Left lung (tissue), 10 donors: ENCODE data around the gene TEAD1. TPM values are rescaled to one million over a fixed set of nuclear protein-coding genes. Genes with fewer than 3 reads are reported as not detected.

Experiments
- ATAC-seq: fragments of 200-7000 bp; cut with Tn5 transposase; one replicate; pipeline ENCODE4 v1.9.1; 2020; ENCODE audit warnings: moderate library complexity
- DNase-seq, 4 donors: peaks; one replicate each; pipeline ENCODE4 v3.0.0-alpha.2; 2013 to 2020
- H3K27ac ChIP-seq, 2 donors: fragments of 200-600 bp; sonication (generic) in 1 of 2; one replicate each; pipeline versions ENCODE4 v1.5.0 to v1.8.0; 2020 to 2021
- H3K27me3 ChIP-seq, 2 donors: fragments of 200-600 bp; sonication (generic) in 1 of 2; one replicate each; pipeline versions ENCODE4 v1.5.0 to v1.8.0; 2020 to 2021
- H3K36me3 ChIP-seq, 2 donors: fragments of 200-600 bp; sonication (generic) in 1 of 2; one replicate each; pipeline versions ENCODE4 v1.5.0 to v1.8.0; 2020 to 2021
- H3K4me1 ChIP-seq, 2 donors: fragments of 200-600 bp; one replicate each; pipeline ENCODE4 v1.8.0; 2021
- H3K4me3 ChIP-seq, 2 donors: fragments of 200-600 bp; sonication (generic) in 1 of 2; one replicate each; pipeline versions ENCODE4 v1.5.0 to v1.8.0; 2020 to 2021; ENCODE audit warnings: mild to moderate bottlenecking in 1 of 2
- H3K9me3 ChIP-seq, 2 donors: fragments of 200-600 bp; sonication (generic) in 1 of 2; one replicate each; pipeline versions ENCODE4 v1.5.0 to v1.8.0; 2020 to 2021
- CTCF ChIP-seq, 2 donors: fragments of 200-600 bp; sonication (generic) in 1 of 2; IDR thresholded peaks; one replicate each; pipeline versions ENCODE4 v1.5.0 to v1.8.0; 2021; ENCODE audit warnings: antibody characterized with exemption in 2 of 2
- intact Hi-C, 2 donors: fragments of 100-400 bp; cut with DNase I; formaldehyde crosslinking; loops; one replicate each; pipeline versions ENCODE4 v1.11.2 to v1.14.2; 2022
- polyA plus RNA-seq, 6 donors: library from polyadenylated mRNA; unstranded; fragments of 120-200 nt; gene quantifications; one replicate each; pipeline ENCODE4 v1.2.1, GENCODE V29; 2013; ENCODE audit not compliant: insufficient read length in 6 of 6
- total RNA-seq, 2 donors: library from RNA; stranded (reverse); fragmentation: NEBNext Ultra II Directional; extraction: Animal tissue kit (Norgen Biotek cat#: 25700); gene quantifications; one replicate each; pipeline ENCODE4 v1.2.1, GENCODE V29; 2021
- donor health status: DM: no; HTN: yes; CAD: no.
- donor health status: DM: no; HTN: no; CAD: no.

The TEAD1 gene
- total and polyA plus RNA-seq, 8 donors: 58.1 to 106 (median 86.9) TPM

GRCh38 chr11:12724301-12725054 is 50.3 kb downstream of the TEAD1 start:
- Histone ChIP-seq H3K9me3 (no peaks in the 10 kb centered on the region), H3K4me1 (peaks cover 17 to 18% of the 10 kb centered on the region in 2 donors)

GRCh38 chr11:12725055-12725862 is 51.0 kb downstream of the TEAD1 start:
- no peak for ATAC-seq
- intact Hi-C loops: no loop called here

More at GRCh38 chr11:12724301-12725054, 50.3 kb downstream of the TEAD1 start:
- no peaks in the 10 kb centered on the region for H3K27me3 ChIP-seq
- H3K27ac ChIP-seq: peak overlapping the region; percentile 3 to 72
- intact Hi-C loops: no loop called here
- peak; percentile 47 for ATAC-seq
- no peak for TF ChIP-seq CTCF (IDR thresholded peaks at IDR 0.05)
- no peak overlapping the region for H3K4me3 ChIP-seq
- peak in 3 of 4 donors; percentile 64 to 89 (median 68) for DNase-seq
- H3K36me3 ChIP-seq: no peaks in the 10 kb centered on the region

DNA sequence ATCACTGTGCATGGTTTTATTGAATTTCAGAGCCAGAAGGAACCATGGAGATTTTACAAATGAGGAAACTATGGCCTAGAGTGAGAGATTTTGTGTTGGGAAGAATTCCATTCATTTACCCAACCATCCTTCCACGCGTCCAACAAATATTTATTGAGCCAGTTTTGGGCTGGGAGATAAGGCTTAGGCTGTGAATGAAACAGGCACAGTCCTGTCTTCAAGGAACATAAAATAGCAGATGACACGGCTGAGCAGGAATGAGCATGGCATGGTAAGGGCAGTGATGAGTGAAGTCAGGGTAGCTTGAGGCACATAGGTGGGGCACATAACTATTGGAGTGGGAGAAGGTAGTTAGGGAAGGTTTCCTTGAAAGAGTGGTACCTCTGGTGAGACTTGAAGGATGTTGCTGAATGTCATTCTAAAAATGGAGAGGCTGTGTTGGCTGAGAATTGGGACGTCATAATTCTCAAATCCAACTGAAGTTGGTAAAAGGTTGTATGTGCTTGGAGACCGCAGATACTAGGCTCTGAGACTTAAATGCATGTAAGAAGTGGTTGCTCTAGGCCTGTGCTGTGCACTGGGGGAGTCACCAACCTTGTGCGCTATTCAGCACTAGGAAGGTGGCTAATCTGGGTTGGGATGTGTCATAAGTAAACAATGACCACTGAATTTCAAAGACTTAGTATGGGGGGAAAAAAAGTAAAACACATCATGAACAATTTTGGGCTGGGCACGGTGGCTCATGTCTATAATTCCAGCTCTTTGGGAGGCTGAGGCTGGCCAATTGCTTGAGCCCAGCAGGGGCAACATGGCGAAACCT is 51.9 kb downstream of the TEAD1 start:
- H3K9me3 ChIP-seq: no peaks in the 10 kb centered on the region
- H3K36me3 ChIP-seq: no peaks in the 10 kb centered on the region
- no peaks in the 10 kb centered on the region for H3K27me3 ChIP-seq
- no peak overlapping the region for H3K4me3 ChIP-seq
- H3K4me1 ChIP-seq: peaks cover 17 to 18% of the 10 kb centered on the region in 2 donors
- intact Hi-C loops: no loop called here
- no peak overlapping the region for H3K27ac ChIP-seq
- TF ChIP-seq CTCF (IDR thresholded peaks at IDR 0.05): no peak
- DNase-seq (no peak), ATAC-seq (no peak)

More at GRCh38 chr11:12725055-12725862, 51.0 kb downstream of the TEAD1 start:
- no peaks in the 10 kb centered on the region for H3K36me3 ChIP-seq
- H3K4me3 ChIP-seq: no peak overlapping the region
- no peak for DNase-seq
- peaks cover 17 to 18% of the 10 kb centered on the region in 2 donors for H3K4me1 ChIP-seq
- H3K27me3 ChIP-seq: no peaks in the 10 kb centered on the region
- no peak for TF ChIP-seq CTCF (IDR thresholded peaks at IDR 0.05)
- H3K9me3 ChIP-seq: no peaks in the 10 kb centered on the region
- peak overlapping the region; percentile 3 to 72 for H3K27ac ChIP-seq

- Histone ChIP-seq H3K27me3 (no peaks in the 10 kb centered on the region), H3K4me1 (peaks cover 17 to 18% of the 10 kb centered on the region in 2 donors), H3K9me3 (no peaks in the 10 kb centered on the region), H3K36me3 (no peaks in the 10 kb centered on the region), H3K4me3 (no peak overlapping the region), H3K27ac (no peak overlapping the region)
- DNase-seq (no peak), ATAC-seq (peak; percentile 8)
- intact Hi-C loops: no loop called here
- no peak for TF ChIP-seq CTCF (IDR thresholded peaks at IDR 0.05)
These were observed 53.5 kb downstream of the TEAD1 start for GRCh38 chr11:12727563-12728211.
